Measurements from ENCODE around the gene RGS7. TPM values are rescaled to one million over a fixed set of nuclear protein-coding genes. Genes with fewer than 3 reads are reported as not detected.

RGS7 gene
- total RNA-seq, 3 donors from 2014 or later (not counting 1 experiment from before 2014, with no cell fraction given) = not detected

- DNase-seq = peak in 1 of 2 donors; percentile 3
- no peaks in the 10 kb centered on the region for H3K9me3 ChIP-seq (ENCODE audit: control insufficient read depth, insufficient read depth, low read length)
- 38% methylated on average over 8 of the region's 9 CpGs for WGBS (ENCODE audit: insufficient coverage)
- no peak overlapping the region for H3K4me3 ChIP-seq (ENCODE audit: low read length)
- no peak for TF ChIP-seq CTCF (IDR thresholded peaks at IDR 0.05)
- H3K4me1 ChIP-seq (ENCODE audit: control insufficient read depth, insufficient read depth, low read length) = no peaks in the 10 kb centered on the region
- H3K27ac ChIP-seq (ENCODE audit: low read length) = no peak overlapping the region
- Mint-ChIP-seq H3K4me3 (no peak overlapping the region), H3K4me1 (no peaks in the 10 kb centered on the region), H3K27me3 (ENCODE audit: low read depth in 2 of 2) (no peaks in the 10 kb centered on the region), H3K9me3 (peaks cover 10 to 13% of the 10 kb centered on the region in 2 donors), H3K27ac (no peak overlapping the region), H3K36me3 (no peaks in the 10 kb centered on the region)
- H3K36me3 ChIP-seq (ENCODE audit: control insufficient read depth, insufficient read depth, low read length) = no peaks in the 10 kb centered on the region
- no peak for ATAC-seq
- H3K27me3 ChIP-seq (ENCODE audit: control insufficient read depth, insufficient read depth, low read length) = no peaks in the 10 kb centered on the region
- intact Hi-C loops (cut with micrococcal nuclease) = no loop called here
These were observed 33.4 kb downstream of the RGS7 start for GRCh38 chr1:241323514-241324195.

GRCh38 chr1:241317676-241318075 lies 39.3 kb downstream of the RGS7 start:
- WGBS (ENCODE audit: insufficient coverage) = 87% methylated on average over 2 of the region's 2 CpGs

GRCh38 chr1:241316372-241316771 lies 40.6 kb downstream of the RGS7 start:
- H3K4me3 Mint-ChIP-seq = no peak overlapping the region
- Histone ChIP-seq H3K4me3 (ENCODE audit: low read length) (no peak overlapping the region), H3K9me3 (ENCODE audit: control insufficient read depth, insufficient read depth, low read length) (no peaks in the 10 kb centered on the region), H3K4me1 (ENCODE audit: control insufficient read depth, insufficient read depth, low read length) (no peaks in the 10 kb centered on the region), H3K27ac (ENCODE audit: low read length) (no peak overlapping the region), H3K36me3 (ENCODE audit: control insufficient read depth, insufficient read depth, low read length) (no peaks in the 10 kb centered on the region), H3K27me3 (ENCODE audit: control insufficient read depth, insufficient read depth, low read length) (no peaks in the 10 kb centered on the region)
- ATAC-seq = no peak
- intact Hi-C loops (cut with micrococcal nuclease) = no loop called here
- DNase-seq = no peak
- H3K36me3 Mint-ChIP-seq = no peaks in the 10 kb centered on the region
- H3K27ac Mint-ChIP-seq = no peak overlapping the region
- H3K4me1 Mint-ChIP-seq = no peaks in the 10 kb centered on the region
- no peaks in the 10 kb centered on the region for H3K27me3 Mint-ChIP-seq (ENCODE audit: low read depth in 2 of 2)
- TF ChIP-seq CTCF (IDR thresholded peaks at IDR 0.05) = no peak
- 100% methylated on average over 1 of the region's 3 CpGs for WGBS (ENCODE audit: insufficient coverage)
- peaks cover 6 to 9% of the 10 kb centered on the region in 2 donors for H3K9me3 Mint-ChIP-seq

More at GRCh38 chr1:241317676-241318075, 39.3 kb downstream of the RGS7 start:
- Mint-ChIP-seq H3K27ac (no peak overlapping the region), H3K36me3 (no peaks in the 10 kb centered on the region), H3K4me3 (no peak overlapping the region), H3K4me1 (no peaks in the 10 kb centered on the region), H3K27me3 (ENCODE audit: low read depth in 2 of 2) (no peaks in the 10 kb centered on the region), H3K9me3 (peaks cover 9 to 12% of the 10 kb centered on the region in 2 donors)
- H3K9me3 ChIP-seq (ENCODE audit: control insufficient read depth, insufficient read depth, low read length) = no peaks in the 10 kb centered on the region
- no peaks in the 10 kb centered on the region for H3K4me1 ChIP-seq (ENCODE audit: control insufficient read depth, insufficient read depth, low read length)
- no peaks in the 10 kb centered on the region for H3K27me3 ChIP-seq (ENCODE audit: control insufficient read depth, insufficient read depth, low read length)
- DNase-seq (no peak), ATAC-seq (no peak)
- no peak for TF ChIP-seq CTCF (IDR thresholded peaks at IDR 0.05)
- intact Hi-C loops (cut with micrococcal nuclease) = no loop called here
- no peak overlapping the region for H3K27ac ChIP-seq (ENCODE audit: low read length)
- no peaks in the 10 kb centered on the region for H3K36me3 ChIP-seq (ENCODE audit: control insufficient read depth, insufficient read depth, low read length)
- H3K4me3 ChIP-seq (ENCODE audit: low read length) = no peak overlapping the region

Data from natural killer cell (primary cell).